RCC 7860 (cell line): ENCODE measurements around the gene DNAJC19.
A peak's percentile ranks its signal among the peaks of the same experiment; 100 is the strongest.
"Not testable (repeated sequence)": the region's sequence is repeated elsewhere in the genome, so short reads cannot be mapped to it uniquely, and the experiment has no call there.

Source experiments
- DNase-seq: peaks from one replicate; pipeline ENCODE4 v3.0.0-alpha.2; 2015; ENCODE audit warnings: low spot score
- FAIRE-seq: peaks from 2 replicates; lab custom pipeline; 2012; peaks lifted over from hg19 to GRCh38; lab: Jason Lieb, UNC

DNAJC19 gene

GRCh38 chr3:180989291-180990163 is at the start of gene DNAJC19:
DNAJC19 (minus strand) TSS chr3:180989736; CDS start chr3:180989602, 134 bp downstream.
- peak; percentile 83 for FAIRE-seq
- peak; percentile 91 for DNase-seq

GRCh38 chr3:181030948-181031347 is 41.4 kb upstream of the DNAJC19 start:
- no peak for DNase-seq
- FAIRE-seq = no peak

GRCh38 chr3:181025204-181025603 is 35.7 kb upstream of the DNAJC19 start:
- FAIRE-seq = no peak
- no peak for DNase-seq

- FAIRE-seq (no peak), DNase-seq (no peak)
These were observed 28.2 kb upstream of the DNAJC19 start for GRCh38 chr3:181017690-181018089.

GRCh38 chr3:181009225-181009624 is 19.7 kb upstream of the DNAJC19 start:
- DNase-seq = no peak
- no peak for FAIRE-seq

GRCh38 chr3:181008796-181009195 is 19.3 kb upstream of the DNAJC19 start:
- FAIRE-seq = no peak

GRCh38 chr3:181007262-181007661 is 17.7 kb upstream of the DNAJC19 start:
- no peak for FAIRE-seq
- no peak for DNase-seq

More at GRCh38 chr3:181008796-181009195, 19.3 kb upstream of the DNAJC19 start:
- DNase-seq = no peak

GRCh38 chr3:181006541-181006940 is 17.0 kb upstream of the DNAJC19 start:
- FAIRE-seq (no peak), DNase-seq (no peak)

GRCh38 chr3:181003469-181003868 is 13.9 kb upstream of the DNAJC19 start:
- FAIRE-seq = not testable (repeated sequence)

GRCh38 chr3:181002331-181002730 is 12.8 kb upstream of the DNAJC19 start:
- FAIRE-seq, DNase-seq: not testable (repeated sequence)

More at GRCh38 chr3:181003469-181003868, 13.9 kb upstream of the DNAJC19 start:
- DNase-seq = not testable (repeated sequence)

- DNase-seq (no peak), FAIRE-seq (no peak)
These were observed 6.9 kb upstream of the DNAJC19 start for GRCh38 chr3:180996415-180996932.

- DNase-seq (no peak), FAIRE-seq (no peak)
These were observed 969 bp upstream of the DNAJC19 start for GRCh38 chr3:180990505-180990904.

GRCh38 chr3:180987344-180987743 is 2.2 kb downstream of the DNAJC19 start:
- DNase-seq (no peak), FAIRE-seq (no peak)

GRCh38 chr3:180986366-180986765 is 3.2 kb downstream of the DNAJC19 start:
- not testable (repeated sequence) for FAIRE-seq, DNase-seq

- no peak for FAIRE-seq
- no peak for DNase-seq
These were observed 6.4 kb downstream of the DNAJC19 start for GRCh38 chr3:180983136-180983535.

- FAIRE-seq (no peak), DNase-seq (no peak)
These were observed 7.6 kb downstream of the DNAJC19 start for GRCh38 chr3:180981912-180982311.

- no peak for FAIRE-seq
These were observed 8.9 kb downstream of the DNAJC19 start for GRCh38 chr3:180980611-180981010.

GRCh38 chr3:180979961-180980360 is 9.6 kb downstream of the DNAJC19 start:
- FAIRE-seq (no peak), DNase-seq (no peak)

More at GRCh38 chr3:180980611-180981010, 8.9 kb downstream of the DNAJC19 start:
- no peak for DNase-seq

- no peak for FAIRE-seq
- no peak for DNase-seq
These were observed 12.0 kb downstream of the DNAJC19 start for GRCh38 chr3:180977498-180977897.

GRCh38 chr3:180974286-180974685 is 15.2 kb downstream of the DNAJC19 start:
- FAIRE-seq = no peak
- DNase-seq = no peak

- FAIRE-seq (peak; percentile 18), DNase-seq (no peak)
These were observed 16.0 kb downstream of the DNAJC19 start for GRCh38 chr3:180973543-180973942.

GRCh38 chr3:180970931-180971330 is 18.6 kb downstream of the DNAJC19 start:
- FAIRE-seq = no peak
- no peak for DNase-seq
